ENCODE data around the gene C12orf57.

Gene C12orf57

DNA sequence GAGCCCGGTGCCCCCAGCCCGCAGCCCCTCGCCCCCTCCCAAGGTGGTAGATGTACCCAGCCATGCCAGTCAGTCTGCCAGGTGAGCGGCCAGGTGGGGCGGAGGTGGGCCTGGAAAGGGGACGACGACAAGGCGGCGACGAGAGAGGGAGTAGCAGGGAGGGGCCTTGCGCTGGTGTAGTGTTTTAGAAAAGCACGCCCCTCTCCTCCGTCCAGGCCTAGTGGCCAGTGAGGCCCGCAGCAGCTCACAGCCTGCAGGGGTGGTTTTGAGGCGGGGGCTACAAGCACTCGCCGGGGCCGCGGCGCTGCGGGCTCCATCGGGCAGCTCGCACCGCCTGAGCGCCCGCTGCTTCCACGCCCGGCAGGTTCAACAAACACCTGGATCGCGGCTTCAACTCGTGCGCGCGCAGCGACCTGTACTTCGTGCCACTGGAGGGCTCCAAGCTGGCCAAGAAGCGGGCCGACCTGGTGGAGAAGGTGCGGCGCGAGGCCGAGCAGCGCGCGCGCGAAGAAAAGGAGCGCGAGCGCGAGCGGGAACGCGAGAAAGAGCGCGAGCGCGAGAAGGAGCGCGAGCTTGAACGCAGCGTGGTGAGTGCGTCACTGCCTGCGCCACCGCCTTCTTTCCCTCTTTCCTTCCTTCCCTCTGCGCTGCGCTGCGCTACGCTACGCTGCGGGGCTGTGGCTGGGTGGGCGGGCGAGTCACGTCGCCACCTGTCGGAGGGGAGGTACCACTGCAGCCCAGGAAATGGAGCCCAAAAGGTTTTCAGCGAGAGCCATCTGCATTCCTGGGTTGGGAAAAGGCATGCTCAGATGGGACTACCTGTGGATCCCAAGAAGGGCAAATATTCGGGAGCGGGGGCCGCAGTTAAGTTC, 6.1 kb upstream of the C12orf57 start:
- FAIRE-seq = no peak
- no peak for TF ChIP-seq POLR2A (IDR thresholded peaks at IDR 0.05; ENCODE audit: low read depth, low read length)
- DNase-seq (ENCODE audit: insufficient read length, low spot score) = no peak

DNA sequence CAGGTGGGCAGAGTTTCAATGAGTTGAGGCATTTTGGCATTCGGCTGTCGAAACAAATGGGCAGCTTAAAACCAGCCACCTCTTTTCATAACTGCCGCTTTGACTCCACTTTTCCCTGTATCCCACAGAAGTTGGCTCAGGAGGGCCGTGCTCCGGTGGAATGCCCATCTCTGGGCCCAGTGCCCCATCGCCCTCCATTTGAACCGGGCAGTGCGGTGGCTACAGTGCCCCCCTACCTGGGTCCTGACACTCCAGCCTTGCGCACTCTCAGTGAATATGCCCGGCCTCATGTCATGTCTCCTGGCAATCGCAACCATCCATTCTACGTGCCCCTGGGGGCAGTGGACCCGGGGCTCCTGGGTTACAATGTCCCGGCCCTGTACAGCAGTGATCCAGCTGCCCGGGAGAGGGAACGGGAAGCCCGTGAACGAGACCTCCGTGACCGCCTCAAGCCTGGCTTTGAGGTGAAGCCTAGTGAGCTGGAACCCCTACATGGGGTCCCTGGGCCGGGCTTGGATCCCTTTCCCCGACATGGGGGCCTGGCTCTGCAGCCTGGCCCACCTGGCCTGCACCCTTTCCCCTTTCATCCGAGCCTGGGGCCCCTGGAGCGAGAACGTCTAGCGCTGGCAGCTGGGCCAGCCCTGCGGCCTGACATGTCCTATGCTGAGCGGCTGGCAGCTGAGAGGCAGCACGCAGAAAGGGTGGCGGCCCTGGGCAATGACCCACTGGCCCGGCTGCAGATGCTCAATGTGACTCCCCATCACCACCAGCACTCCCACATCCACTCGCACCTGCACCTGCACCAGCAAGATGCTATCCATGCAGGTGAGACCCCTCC, 5.2 kb upstream of the C12orf57 start:
- FAIRE-seq (no peak), DNase-seq (ENCODE audit: insufficient read length, low spot score) (no peak)
- no peak for TF ChIP-seq POLR2A (IDR thresholded peaks at IDR 0.05; ENCODE audit: low read depth, low read length)

DNA sequence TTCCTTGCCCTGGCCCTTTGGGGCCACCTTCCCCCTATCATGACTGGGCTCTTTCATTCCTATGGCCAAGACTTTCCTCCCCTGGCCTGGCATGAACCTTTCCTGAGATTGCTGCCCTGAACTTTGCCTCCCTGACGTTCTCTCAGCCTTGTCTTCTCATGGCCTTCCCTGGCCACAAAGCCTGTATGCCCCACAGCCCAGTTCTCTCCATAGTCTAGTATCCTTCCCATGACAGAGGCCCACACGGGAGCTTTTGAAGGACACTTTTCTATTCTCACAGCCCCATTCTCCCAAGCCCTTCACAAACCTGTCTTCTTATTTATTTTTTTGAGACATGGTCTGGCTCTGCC, 4.7 kb upstream of the C12orf57 start:
- no peak for TF ChIP-seq POLR2A (IDR thresholded peaks at IDR 0.05; ENCODE audit: low read depth, low read length)
- FAIRE-seq (no peak), DNase-seq (ENCODE audit: insufficient read length, low spot score) (no peak)

DNA sequence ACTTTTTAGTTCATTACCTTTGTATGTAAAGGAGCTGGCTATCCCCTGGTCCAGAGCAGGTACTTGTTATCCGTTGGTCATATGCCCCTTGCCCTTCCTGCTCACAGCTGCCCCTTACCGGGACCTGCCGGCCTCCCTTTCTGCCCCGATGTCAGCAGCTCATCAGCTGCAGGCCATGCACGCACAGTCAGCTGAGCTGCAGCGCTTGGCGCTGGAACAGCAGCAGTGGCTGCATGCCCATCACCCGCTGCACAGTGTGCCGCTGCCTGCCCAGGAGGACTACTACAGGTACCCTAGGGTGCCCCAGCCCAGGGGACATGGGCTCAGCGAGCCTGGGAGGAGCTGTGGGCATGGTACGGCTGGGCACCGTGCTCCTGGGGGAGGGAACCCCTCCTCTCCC, 2.6 kb upstream of the C12orf57 start:
- no peak for FAIRE-seq
- no peak for DNase-seq (ENCODE audit: insufficient read length, low spot score)
- TF ChIP-seq POLR2A (IDR thresholded peaks at IDR 0.05; ENCODE audit: low read depth, low read length) = no peak

DNA sequence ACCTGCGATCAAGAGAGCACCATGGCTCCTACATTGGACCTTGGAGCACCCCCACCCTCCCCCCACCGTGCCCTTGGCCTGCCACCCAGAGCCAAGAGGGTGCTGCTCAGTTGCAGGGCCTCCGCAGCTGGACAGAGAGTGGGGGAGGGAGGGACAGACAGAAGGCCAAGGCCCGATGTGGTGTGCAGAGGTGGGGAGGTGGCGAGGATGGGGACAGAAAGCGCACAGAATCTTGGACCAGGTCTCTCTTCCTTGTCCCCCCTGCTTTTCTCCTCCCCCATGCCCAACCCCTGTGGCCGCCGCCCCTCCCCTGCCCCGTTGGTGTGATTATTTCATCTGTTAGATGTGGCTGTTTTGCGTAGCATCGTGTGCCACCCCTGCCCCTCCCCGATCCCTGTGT, 2.0 kb upstream of the C12orf57 start:
- no peak for TF ChIP-seq POLR2A (IDR thresholded peaks at IDR 0.05; ENCODE audit: low read depth, low read length)
- no peak for DNase-seq (ENCODE audit: insufficient read length, low spot score)
- no peak for FAIRE-seq

DNA sequence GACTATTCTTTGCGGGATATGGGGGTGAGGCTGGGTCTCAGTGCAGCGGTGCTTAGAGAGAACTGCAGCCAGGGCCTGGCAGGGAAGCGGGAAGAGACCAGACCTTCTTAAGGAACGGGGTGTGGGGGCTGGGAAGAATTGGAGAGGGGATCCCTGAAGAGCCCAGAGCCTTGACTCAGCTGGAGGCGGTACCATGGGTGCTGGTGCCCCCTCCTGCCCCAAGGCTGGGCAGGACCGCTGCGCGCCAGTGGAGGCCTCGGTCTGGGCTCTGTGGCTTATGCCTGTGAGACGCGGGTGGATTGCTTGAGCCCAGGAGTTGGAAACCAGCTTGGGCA, 1.5 kb upstream of the C12orf57 start:
- TF ChIP-seq POLR2A (IDR thresholded peaks at IDR 0.05; ENCODE audit: low read depth, low read length) = no peak
- FAIRE-seq = no peak
- DNase-seq (ENCODE audit: insufficient read length, low spot score) = no peak

DNA sequence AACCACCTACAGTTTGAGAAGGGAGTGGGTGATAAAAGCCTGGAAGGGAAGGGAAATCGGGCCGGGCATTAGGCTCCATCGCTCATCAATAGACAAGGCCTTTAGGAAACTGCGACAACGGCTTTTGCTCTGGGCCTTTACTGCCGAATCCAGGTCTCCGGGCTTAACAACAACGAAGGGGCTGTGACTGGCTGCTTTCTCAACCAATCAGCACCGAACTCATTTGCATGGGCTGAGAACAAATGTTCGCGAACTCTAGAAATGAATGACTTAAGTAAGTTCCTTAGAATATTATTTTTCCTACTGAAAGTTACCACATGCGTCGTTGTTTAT, 467 bp upstream of the C12orf57 start:
- FAIRE-seq (no peak), DNase-seq (ENCODE audit: insufficient read length, low spot score) (peak; percentile 88)

DNA sequence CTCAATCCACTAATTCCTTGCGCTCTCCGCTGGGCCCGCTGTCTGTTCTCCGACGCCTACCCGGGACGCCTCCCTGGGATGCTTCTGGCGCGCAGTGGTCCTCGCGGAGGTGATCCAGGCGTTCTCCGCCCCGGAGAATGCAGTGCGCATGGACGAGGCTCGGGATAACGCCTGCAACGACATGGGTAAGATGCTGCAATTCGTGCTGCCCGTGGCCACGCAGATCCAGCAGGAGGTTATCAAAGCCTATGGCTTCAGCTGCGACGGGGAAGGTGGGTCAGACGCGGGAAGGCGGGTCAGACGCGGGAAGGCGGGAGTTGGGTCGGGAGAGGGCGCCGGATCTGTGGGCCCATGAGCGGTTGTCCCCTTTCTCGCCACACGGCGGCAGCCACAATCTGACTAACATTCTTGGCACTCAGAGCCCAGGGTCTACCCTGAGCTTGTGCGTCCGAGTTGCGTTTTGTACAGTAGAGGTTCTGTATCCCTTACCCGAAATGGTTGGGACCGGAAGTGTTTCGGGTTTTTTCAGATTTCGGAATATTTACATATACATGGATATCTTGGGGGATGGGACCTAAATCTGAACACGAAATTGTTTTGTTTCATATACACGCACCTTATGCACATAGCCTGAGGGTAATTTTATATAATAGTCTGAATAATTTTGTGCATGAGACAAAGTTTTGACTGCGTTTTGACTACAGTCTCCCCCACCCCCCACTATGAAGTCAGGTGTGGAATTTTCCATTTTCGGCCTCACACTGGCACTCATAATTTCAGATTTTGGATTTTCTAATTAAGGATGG, 762 bp downstream of the C12orf57 start:
- DNase-seq (ENCODE audit: insufficient read length, low spot score) (peak; percentile 93), FAIRE-seq (no peak)
- peak; percentile 55 for TF ChIP-seq POLR2A (IDR thresholded peaks at IDR 0.05; ENCODE audit: low read depth, low read length)

More for the DNA sequence above, 467 bp upstream of the C12orf57 start:
- no peak for TF ChIP-seq POLR2A (IDR thresholded peaks at IDR 0.05; ENCODE audit: low read depth, low read length)

DNA sequence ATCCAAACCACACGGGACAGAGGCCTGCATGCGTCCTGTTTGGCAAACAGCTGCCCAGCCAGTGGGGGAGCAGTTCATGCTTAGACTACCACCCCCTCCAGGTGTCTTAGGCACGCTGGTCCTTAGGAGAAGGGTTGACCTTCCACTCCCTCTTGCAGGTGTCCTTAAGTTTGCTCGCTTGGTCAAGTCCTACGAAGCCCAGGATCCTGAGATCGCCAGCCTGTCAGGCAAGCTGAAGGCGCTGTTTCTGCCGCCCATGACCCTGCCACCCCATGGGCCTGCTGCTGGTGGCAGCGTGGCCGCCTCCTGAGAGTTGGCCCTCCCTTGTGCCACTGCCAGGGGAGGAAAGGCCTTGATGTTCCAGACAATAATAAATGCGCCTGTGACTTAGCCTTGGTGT, 1.8 kb downstream of the C12orf57 start:
- DNase-seq (ENCODE audit: insufficient read length, low spot score) (no peak), FAIRE-seq (no peak)
- no peak for TF ChIP-seq POLR2A (IDR thresholded peaks at IDR 0.05; ENCODE audit: low read depth, low read length)

DNA sequence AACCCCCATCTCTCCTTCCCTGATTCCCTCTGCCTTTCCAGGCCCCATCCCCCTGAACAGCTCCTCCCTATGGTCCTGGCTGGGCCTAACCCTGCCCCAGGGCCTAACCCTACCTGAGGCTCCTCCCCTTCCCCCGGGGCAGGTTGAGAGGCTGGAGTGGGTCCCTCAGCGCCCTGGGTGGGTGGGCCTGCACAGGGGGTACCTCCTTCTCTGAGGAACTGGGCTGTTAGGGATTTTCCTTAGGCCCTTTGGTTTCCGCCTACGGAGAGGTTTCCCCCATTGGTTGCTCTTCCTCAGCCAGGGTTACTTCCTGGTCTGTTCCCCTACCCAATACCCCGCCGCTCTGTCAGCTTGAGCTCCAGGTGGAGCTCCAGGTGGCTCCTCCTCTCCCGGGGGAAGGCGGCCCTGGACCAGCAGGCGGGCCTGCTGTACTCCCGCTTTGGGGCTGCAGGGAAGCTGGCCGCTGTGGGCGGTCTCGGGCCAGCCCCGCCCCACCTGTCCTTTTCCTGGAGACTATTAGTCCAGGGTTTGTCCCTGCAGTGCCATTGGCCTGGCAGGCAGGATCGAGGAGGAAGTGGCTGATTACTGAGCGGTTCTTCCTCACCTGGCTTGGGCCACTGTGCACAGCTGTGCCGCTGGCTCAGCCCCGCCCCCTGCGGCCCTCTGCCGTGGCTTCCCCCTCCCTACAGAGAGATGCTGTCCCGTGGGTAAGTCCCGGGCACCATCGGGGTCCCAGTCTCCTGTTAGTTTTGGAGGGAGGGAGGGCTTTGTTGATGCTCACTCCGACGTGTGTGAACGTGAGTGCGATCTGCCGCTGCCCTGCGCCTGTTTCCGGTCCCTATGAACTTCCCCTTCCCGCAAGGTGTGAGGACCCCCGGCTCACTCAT, 2.5 kb downstream of the C12orf57 start:
- DNase-seq (ENCODE audit: insufficient read length, low spot score) = no peak
- no peak for TF ChIP-seq POLR2A (IDR thresholded peaks at IDR 0.05; ENCODE audit: low read depth, low read length)
- FAIRE-seq = no peak

DNA sequence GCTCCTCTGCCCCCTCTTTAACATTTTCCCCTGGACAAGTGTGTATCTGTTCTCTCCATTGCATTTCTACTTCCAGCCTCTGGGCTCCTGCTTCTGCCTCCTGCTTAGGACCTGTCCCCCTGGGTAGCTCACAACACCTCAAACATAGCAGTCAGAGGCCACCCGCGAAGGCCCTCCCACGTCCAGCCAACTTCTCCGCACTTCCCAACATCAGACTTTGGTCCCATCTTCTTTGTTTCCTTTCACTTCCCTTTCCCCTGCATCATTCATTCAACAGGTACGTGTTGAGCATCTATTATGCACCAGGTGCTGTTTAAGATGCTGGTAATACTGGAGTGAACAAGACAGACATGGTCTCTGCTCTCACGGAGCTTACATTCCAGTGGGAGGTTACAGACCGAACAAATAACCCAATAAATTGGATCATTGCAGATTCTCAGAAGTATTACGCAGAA, 3.1 kb downstream of the C12orf57 start:
- DNase-seq (ENCODE audit: insufficient read length, low spot score) = no peak
- TF ChIP-seq POLR2A (IDR thresholded peaks at IDR 0.05; ENCODE audit: low read depth, low read length) = no peak
- no peak for FAIRE-seq

DNA sequence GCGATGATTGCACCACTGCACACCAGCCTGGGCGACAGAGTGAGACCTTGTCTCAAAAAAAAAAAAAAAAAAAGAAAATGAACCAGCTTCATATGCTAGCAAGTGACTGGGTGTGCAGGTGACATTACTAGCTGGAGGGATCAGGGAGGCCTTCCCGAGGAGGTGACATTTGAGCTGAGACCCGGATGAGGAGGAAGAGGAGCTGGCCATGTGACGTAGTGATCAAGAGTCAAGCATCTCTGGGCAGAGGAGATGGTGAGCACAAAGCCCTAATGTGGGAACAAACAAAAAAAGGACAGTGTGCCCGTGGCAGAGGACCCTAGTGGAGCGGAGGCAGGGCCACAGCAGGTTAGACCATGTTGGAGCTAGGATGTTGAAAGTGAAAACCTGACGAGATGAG, 3.8 kb downstream of the C12orf57 start:
- TF ChIP-seq POLR2A (IDR thresholded peaks at IDR 0.05; ENCODE audit: low read depth, low read length) = no peak
- FAIRE-seq = no peak
- DNase-seq (ENCODE audit: insufficient read length, low spot score) = no peak

DNA sequence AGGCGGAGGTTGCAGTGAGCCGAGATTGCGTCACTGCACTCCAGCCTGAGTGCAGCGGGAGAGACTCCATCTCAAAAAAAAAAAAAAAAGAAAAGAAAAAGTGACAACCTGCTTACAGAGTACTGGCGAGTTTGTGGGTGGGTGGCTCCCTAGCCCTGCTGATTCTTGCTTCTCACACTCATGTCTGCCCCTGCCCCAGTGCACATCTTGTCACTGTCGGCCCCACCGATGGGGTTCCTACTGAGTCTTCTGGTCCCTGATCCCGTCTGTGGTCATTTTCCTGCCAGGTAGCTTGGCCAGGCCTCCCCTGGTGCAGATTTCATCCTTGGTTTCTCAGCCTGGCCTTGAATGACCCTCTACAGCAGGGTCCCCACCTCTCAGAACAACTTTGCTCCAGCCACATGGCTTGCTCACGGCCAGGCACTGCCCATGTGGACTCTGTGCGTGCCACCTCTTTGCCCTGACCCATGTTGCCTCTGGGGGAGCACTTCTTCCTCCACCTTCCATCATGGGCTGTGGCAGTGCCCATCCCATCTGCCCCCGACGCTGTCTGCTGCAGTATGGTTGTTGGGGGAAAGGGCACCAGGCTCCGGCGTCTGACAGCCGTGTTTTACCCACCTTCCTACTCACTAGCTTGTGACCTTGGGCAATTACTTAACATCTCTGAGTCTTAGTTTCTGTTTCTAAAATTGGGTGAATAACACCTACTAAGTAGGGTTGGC, 5.2 kb downstream of the C12orf57 start:
- DNase-seq (ENCODE audit: insufficient read length, low spot score) (no peak), FAIRE-seq (no peak)
- no peak for TF ChIP-seq POLR2A (IDR thresholded peaks at IDR 0.05; ENCODE audit: low read depth, low read length)
